H1 (cell line): ENCODE measurements around the gene CMTR1. TPM values are rescaled to one million over a fixed set of nuclear protein-coding genes. Genes with fewer than 3 reads are reported as not detected.

ENCODE experiments used
- SAP30 ChIP-seq: fragments of 300-600 bp; sonication (generic); IDR thresholded peaks from 2 replicates; pipeline ENCODE4 v1.7.1; 2012; ENCODE audit warnings: low read length, moderate library complexity, mild to moderate bottlenecking, inconsistent platforms; ENCODE audit not compliant: insufficient read depth, insufficient replicate concordance
- polyA plus RNA-seq, 7 experiments: library from polyadenylated mRNA; depleted of rRNA in 3 of 7; stranded (reverse) in 5 of 7; unstranded in 2 of 7; fragments of >200 nt in 5 of 7; fragments of 200-250 nt in 2 of 7; gene quantifications; 1 replicate in 5 of 7; 2 replicates in 1 of 7; 4 replicates in 1 of 7; pipeline versions ENCODE4 v1.2.1 to v1.2.3, GENCODE V29; 2011 to 2013; ENCODE audit warnings: missing spikeins in 2 of 7, mixed read lengths in 2 of 7
- total RNA-seq: library from RNA; stranded (reverse); fragmentation: NEBNext Ultra II Directional; extraction: Animal tissue kit (Norgen Biotek cat#: 25700); gene quantifications from 2 replicates; pipeline ENCODE4 v1.2.1, GENCODE V29; 2021

The CMTR1 gene
- total and polyA plus RNA-seq, 2 of the 8 experiments (the other 6 are each of a cell fraction or from before 2014, with no cell fraction given), result 15.2 to 33.1 TPM

- no peak for TF ChIP-seq SAP30
Observed at GRCh38 chr6:37525460-37526357, 92.7 kb downstream of the CMTR1 start (continued).
